ENCODE measurements around the gene MAS1L.

Gene MAS1L

DNA sequence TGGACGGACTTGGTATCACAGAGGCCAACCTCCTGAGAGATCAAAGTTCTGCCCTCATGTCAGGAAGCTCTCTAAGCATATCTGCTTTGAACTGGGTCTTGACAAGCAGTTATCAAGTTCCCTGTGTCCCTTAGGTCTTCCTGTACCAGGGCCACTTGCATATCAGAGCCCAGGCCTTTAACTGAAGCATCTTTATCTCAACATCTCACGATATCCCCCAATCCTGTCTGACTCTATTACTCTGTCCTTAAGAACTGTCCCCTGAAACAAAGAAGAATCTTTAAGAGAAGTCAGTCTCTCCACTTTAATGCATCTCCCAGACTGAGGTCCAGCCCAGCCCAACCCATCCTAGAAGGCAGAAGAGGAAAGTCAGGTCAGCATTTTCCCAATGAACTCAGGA lies 8.2 kb downstream of the MAS1L start:
- no peaks in the 10 kb centered on the region for H3K4me1 ChIP-seq
- no peak overlapping the region for H3K4me3 ChIP-seq (ENCODE audit: low read depth, low read length)
- no peak for DNase-seq
- no peaks in the 10 kb centered on the region for H3K36me3 ChIP-seq
- TF ChIP-seq, protein P1, sequence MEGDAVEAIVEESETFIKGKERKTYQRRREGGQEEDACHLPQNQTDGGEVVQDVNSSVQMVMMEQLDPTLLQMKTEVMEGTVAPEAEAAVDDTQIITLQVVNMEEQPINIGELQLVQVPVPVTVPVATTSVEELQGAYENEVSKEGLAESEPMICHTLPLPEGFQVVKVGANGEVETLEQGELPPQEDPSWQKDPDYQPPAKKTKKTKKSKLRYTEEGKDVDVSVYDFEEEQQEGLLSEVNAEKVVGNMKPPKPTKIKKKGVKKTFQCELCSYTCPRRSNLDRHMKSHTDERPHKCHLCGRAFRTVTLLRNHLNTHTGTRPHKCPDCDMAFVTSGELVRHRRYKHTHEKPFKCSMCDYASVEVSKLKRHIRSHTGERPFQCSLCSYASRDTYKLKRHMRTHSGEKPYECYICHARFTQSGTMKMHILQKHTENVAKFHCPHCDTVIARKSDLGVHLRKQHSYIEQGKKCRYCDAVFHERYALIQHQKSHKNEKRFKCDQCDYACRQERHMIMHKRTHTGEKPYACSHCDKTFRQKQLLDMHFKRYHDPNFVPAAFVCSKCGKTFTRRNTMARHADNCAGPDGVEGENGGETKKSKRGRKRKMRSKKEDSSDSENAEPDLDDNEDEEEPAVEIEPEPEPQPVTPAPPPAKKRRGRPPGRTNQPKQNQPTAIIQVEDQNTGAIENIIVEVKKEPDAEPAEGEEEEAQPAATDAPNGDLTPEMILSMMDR (IDR thresholded peaks at IDR 0.05; ENCODE audit: low read depth, low read length), result no peak
- no peaks in the 10 kb centered on the region for H3K9me3 ChIP-seq
- H3K27me3 ChIP-seq, result no peaks in the 10 kb centered on the region

DNA sequence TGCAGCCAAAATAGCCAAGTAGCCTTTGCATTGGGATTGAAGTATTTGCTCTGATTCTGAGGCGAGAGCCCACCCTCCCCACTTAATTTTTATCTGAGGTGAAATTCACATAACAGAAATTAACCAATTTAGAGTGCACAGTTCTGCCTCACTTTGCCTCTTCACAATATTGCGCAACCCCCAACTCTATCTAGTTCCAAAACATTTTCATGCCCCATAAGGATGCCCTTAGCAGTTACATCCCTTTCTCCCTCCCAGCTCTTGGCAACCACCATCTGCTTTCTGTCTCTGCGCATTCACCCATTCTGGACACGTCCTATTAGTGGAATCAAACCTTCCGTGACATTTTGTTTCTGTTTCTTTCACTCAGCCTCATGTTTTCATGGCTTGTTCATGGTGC lies 9.0 kb downstream of the MAS1L start:
- H3K4me1 ChIP-seq, result no peaks in the 10 kb centered on the region
- no peaks in the 10 kb centered on the region for H3K36me3 ChIP-seq
- DNase-seq, result no peak
- TF ChIP-seq, protein P1 (IDR thresholded peaks at IDR 0.05; ENCODE audit: low read depth, low read length), result no peak
- no peak overlapping the region for H3K4me3 ChIP-seq (ENCODE audit: low read depth, low read length)
- no peaks in the 10 kb centered on the region for H3K27me3 ChIP-seq
- no peaks in the 10 kb centered on the region for H3K9me3 ChIP-seq

DNA sequence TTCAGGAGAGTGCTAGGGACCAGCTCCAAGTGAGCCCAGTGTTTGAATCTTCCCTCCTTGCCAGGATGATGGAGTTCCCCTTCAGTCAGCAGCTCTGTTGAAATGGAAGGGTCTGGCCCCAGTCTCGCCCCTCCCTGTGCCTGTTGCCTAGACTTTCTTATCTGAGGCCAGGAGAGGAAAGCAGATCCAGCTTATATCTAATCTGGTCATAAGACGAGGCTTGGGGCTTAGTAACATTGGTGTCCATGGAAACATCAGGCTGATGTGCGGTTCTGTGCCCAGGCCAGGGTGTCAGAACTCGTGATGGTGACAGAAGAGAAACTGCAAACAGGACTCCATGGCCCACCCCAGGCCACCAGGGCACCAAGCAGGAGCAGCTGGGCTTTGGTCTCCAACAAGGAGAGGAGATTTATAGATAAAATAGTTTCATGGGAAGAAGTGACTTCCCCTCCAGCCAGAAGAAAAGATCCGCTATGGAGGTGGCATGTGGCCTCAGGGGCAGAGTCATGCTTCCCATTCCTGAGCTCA lies 9.8 kb downstream of the MAS1L start:
- Histone ChIP-seq H3K36me3 (no peaks in the 10 kb centered on the region), H3K9me3 (no peaks in the 10 kb centered on the region), H3K27me3 (no peaks in the 10 kb centered on the region), H3K4me1 (no peaks in the 10 kb centered on the region), H3K4me3 (ENCODE audit: low read depth, low read length) (no peak overlapping the region)
- TF ChIP-seq, protein P1 (IDR thresholded peaks at IDR 0.05; ENCODE audit: low read depth, low read length), result no peak
- no peak for DNase-seq

DNA sequence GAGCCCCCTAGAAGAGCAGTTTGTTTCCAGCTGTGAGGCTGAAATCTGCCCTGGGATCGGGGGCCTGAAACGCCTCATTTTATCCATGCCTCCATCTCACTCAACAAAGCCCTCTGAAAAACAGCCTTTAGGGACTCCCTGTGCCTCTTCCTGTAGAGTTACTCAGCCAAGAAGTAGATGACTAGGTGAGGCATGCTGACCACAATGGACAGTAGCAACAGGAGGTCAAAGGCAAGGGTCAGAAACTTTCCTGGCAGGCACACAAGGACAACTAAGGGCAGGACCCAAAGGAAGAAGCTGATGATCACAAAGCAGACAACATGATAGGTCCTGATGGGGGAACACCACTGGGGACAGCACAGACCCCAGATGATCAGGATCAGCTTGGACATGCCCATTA lies 12.8 kb downstream of the MAS1L start:
- no peak for DNase-seq
- Histone ChIP-seq H3K9me3 (no peaks in the 10 kb centered on the region), H3K27me3 (no peaks in the 10 kb centered on the region), H3K4me3 (ENCODE audit: low read depth, low read length) (no peak overlapping the region), H3K4me1 (no peaks in the 10 kb centered on the region), H3K36me3 (no peaks in the 10 kb centered on the region)
- TF ChIP-seq, protein P1 (IDR thresholded peaks at IDR 0.05; ENCODE audit: low read depth, low read length), result no peak

DNA sequence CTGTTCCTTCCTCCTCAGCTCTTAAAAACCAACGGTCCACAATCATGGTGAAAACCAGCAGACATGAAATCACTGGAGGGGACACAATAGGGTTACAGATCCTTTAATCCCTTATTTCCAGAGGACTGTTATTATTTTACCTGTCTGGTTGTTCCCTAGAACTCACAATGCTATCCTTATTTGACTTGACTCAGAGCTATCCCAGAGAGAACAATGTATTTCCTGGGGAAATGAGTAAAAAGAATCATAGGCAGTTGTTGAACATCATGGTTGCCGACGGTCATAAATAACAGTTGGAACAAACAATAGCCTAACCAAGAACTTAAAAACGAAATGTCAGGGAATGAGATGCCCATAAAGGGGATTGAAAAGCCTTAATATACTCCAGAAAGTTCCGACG lies 21.5 kb downstream of the MAS1L start:
- TF ChIP-seq, protein P1 (IDR thresholded peaks at IDR 0.05; ENCODE audit: low read depth, low read length), result no peak
- Histone ChIP-seq H3K4me3 (ENCODE audit: low read depth, low read length) (no peak overlapping the region), H3K4me1 (no peaks in the 10 kb centered on the region), H3K27me3 (no peaks in the 10 kb centered on the region), H3K9me3 (no peaks in the 10 kb centered on the region), H3K36me3 (no peaks in the 10 kb centered on the region)
- DNase-seq, result no peak

DNA sequence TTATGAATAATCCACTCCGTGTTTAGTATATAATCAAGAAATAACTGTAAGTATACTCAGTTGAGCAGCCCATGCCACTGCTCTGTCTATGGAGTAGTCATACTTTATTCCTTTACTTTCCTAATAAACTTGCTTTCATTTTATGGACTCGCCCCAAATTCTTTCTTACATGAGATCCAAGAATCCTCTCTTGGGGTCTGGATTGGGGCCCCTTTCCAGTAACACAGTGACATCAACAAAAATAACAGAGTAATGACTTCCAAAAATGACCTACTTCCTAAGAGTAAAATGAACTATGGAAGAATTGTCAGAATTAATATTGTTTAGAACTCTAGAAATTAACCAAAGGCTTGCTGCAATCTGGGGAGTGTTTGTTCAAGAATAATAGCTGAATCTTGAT lies 22.0 kb downstream of the MAS1L start:
- no peaks in the 10 kb centered on the region for H3K4me1 ChIP-seq
- H3K4me3 ChIP-seq (ENCODE audit: low read depth, low read length), result no peak overlapping the region
- H3K27me3 ChIP-seq, result no peaks in the 10 kb centered on the region
- TF ChIP-seq, protein P1 (IDR thresholded peaks at IDR 0.05; ENCODE audit: low read depth, low read length), result no peak
- no peak for DNase-seq
- H3K9me3 ChIP-seq, result no peaks in the 10 kb centered on the region
- no peaks in the 10 kb centered on the region for H3K36me3 ChIP-seq
